ENCODE measurements around the gene MGAT4B.

GRCh38 chr5:179802950-179803562 lies 3.6 kb downstream of the MGAT4B start:
- TF ChIP-seq CTCF (IDR thresholded peaks at IDR 0.05) (no peak), POLR2A (IDR thresholded peaks at IDR 0.05) (no peak)
